ENCODE data around the gene RAB3IL1.

DNA sequence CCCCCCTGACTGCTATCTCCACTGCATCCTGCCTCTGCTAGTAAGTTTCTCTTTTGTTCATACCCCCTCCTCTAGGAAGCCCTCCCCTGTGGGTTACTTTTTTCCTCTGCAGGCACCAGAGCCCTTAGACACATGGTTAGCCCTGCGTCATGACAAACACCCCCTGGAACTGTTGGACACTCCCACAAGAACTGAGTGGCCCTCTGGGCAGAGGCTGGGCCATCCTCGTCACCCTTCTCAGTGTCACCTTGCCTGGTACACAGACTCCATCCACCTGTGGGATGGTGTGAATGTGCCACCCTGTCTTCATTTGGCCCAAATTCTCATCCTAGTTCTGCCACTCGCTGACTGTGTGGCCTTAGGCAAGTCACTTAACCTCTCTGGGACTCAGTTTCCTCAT, 4.1 kb upstream of the RAB3IL1 start:
- TF ChIP-seq POLR2AphosphoS5 (IDR thresholded peaks at IDR 0.05; ENCODE audit: low read depth, low read length) (no peak), EZH2 (IDR thresholded peaks at IDR 0.05) (no peak), EGR1 (IDR thresholded peaks at IDR 0.05; ENCODE audit: low read depth) (no peak), JUND (IDR thresholded peaks at IDR 0.05) (no peak), RAD21 (IDR thresholded peaks at IDR 0.05; ENCODE audit: low read depth) (no peak), FOSL1 (IDR thresholded peaks at IDR 0.05; ENCODE audit: low read depth) (no peak), POLR2A (IDR thresholded peaks at IDR 0.05; ENCODE audit: borderline replicate concordance, extremely low read depth, insufficient read depth, insufficient read length) (no peak), SP1 (IDR thresholded peaks at IDR 0.05; ENCODE audit: low read depth) (no peak), CEBPB (IDR thresholded peaks at IDR 0.05; ENCODE audit: low read depth) (no peak), EZH2phosphoT487 (IDR thresholded peaks at IDR 0.05; ENCODE audit: borderline replicate concordance) (no peak)
- TF ChIP-seq, protein P1, sequence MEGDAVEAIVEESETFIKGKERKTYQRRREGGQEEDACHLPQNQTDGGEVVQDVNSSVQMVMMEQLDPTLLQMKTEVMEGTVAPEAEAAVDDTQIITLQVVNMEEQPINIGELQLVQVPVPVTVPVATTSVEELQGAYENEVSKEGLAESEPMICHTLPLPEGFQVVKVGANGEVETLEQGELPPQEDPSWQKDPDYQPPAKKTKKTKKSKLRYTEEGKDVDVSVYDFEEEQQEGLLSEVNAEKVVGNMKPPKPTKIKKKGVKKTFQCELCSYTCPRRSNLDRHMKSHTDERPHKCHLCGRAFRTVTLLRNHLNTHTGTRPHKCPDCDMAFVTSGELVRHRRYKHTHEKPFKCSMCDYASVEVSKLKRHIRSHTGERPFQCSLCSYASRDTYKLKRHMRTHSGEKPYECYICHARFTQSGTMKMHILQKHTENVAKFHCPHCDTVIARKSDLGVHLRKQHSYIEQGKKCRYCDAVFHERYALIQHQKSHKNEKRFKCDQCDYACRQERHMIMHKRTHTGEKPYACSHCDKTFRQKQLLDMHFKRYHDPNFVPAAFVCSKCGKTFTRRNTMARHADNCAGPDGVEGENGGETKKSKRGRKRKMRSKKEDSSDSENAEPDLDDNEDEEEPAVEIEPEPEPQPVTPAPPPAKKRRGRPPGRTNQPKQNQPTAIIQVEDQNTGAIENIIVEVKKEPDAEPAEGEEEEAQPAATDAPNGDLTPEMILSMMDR (IDR thresholded peaks at IDR 0.05 in 2 of 3, conservative IDR thresholded peaks at IDR 0.05 in 1 of 3; ENCODE audit: borderline replicate concordance in 1 of 3, insufficient read depth in 1 of 3, low read depth in 2 of 3, low read length in 2 of 3), result no peak
- TF ChIP-seq, protein P2, sequence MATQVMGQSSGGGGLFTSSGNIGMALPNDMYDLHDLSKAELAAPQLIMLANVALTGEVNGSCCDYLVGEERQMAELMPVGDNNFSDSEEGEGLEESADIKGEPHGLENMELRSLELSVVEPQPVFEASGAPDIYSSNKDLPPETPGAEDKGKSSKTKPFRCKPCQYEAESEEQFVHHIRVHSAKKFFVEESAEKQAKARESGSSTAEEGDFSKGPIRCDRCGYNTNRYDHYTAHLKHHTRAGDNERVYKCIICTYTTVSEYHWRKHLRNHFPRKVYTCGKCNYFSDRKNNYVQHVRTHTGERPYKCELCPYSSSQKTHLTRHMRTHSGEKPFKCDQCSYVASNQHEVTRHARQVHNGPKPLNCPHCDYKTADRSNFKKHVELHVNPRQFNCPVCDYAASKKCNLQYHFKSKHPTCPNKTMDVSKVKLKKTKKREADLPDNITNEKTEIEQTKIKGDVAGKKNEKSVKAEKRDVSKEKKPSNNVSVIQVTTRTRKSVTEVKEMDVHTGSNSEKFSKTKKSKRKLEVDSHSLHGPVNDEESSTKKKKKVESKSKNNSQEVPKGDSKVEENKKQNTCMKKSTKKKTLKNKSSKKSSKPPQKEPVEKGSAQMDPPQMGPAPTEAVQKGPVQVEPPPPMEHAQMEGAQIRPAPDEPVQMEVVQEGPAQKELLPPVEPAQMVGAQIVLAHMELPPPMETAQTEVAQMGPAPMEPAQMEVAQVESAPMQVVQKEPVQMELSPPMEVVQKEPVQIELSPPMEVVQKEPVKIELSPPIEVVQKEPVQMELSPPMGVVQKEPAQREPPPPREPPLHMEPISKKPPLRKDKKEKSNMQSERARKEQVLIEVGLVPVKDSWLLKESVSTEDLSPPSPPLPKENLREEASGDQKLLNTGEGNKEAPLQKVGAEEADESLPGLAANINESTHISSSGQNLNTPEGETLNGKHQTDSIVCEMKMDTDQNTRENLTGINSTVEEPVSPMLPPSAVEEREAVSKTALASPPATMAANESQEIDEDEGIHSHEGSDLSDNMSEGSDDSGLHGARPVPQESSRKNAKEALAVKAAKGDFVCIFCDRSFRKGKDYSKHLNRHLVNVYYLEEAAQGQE (IDR thresholded peaks at IDR 0.05; ENCODE audit: low read depth), result no peak
- TF ChIP-seq, protein P3, sequence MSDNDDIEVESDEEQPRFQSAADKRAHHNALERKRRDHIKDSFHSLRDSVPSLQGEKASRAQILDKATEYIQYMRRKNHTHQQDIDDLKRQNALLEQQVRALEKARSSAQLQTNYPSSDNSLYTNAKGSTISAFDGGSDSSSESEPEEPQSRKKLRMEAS (IDR thresholded peaks at IDR 0.05), result no peak
- TF ChIP-seq, protein P4, sequence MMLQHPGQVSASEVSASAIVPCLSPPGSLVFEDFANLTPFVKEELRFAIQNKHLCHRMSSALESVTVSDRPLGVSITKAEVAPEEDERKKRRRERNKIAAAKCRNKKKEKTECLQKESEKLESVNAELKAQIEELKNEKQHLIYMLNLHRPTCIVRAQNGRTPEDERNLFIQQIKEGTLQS (IDR thresholded peaks at IDR 0.05), result no peak

Measured in HCT116 (cell line).